ENCODE results near the gene NMT1.

Gene NMT1

GRCh38 chr17:45060797-45061605 is at the start of gene NMT1:
NMT1 (plus strand) TSS chr17:45061317; CDS start chr17:45061330, 13 bp downstream.
- no peaks in the 10 kb centered on the region for H3K27me3 ChIP-seq (replicated peaks; ENCODE audit: control insufficient read depth, insufficient read depth, low read length)
- peak; percentile 96 for DNase-seq (ENCODE audit: extremely low read depth, insufficient read length)
- H3K4me3 ChIP-seq (replicated peaks; ENCODE audit: low read depth, low read length): peak within 1 kb of the TSS; percentile 90
- H3K36me3 ChIP-seq (ENCODE audit: control insufficient read depth, insufficient read depth, low read length): no peaks in the 10 kb centered on the region
- no peak for TF ChIP-seq CTCF (IDR thresholded peaks at IDR 0.05; ENCODE audit: insufficient read depth, low read length, poor library complexity, severe bottlenecking)

- no peak for TF ChIP-seq CTCF (IDR thresholded peaks at IDR 0.05; ENCODE audit: insufficient read depth, low read length, poor library complexity, severe bottlenecking)
- no peaks in the 10 kb centered on the region for H3K36me3 ChIP-seq (ENCODE audit: control insufficient read depth, insufficient read depth, low read length)
Observed at GRCh38 chr17:45011767-45012166, 49.4 kb upstream of the NMT1 start.

GRCh38 chr17:45013021-45013997 is 47.8 kb upstream of the NMT1 start:
- DNase-seq (ENCODE audit: extremely low read depth, insufficient read length): no peak
- Histone ChIP-seq H3K36me3 (ENCODE audit: control insufficient read depth, insufficient read depth, low read length) (no peaks in the 10 kb centered on the region), H3K27me3 (replicated peaks; ENCODE audit: control insufficient read depth, insufficient read depth, low read length) (no peaks in the 10 kb centered on the region), H3K4me3 (replicated peaks; ENCODE audit: low read depth, low read length) (no peak overlapping the region)
- TF ChIP-seq CTCF (IDR thresholded peaks at IDR 0.05; ENCODE audit: insufficient read depth, low read length, poor library complexity, severe bottlenecking): no peak

More at GRCh38 chr17:45011767-45012166, 49.4 kb upstream of the NMT1 start:
- DNase-seq (ENCODE audit: extremely low read depth, insufficient read length): no peak
- no peaks in the 10 kb centered on the region for H3K27me3 ChIP-seq (replicated peaks; ENCODE audit: control insufficient read depth, insufficient read depth, low read length)
- no peak overlapping the region for H3K4me3 ChIP-seq (replicated peaks; ENCODE audit: low read depth, low read length)

- H3K36me3 ChIP-seq (ENCODE audit: control insufficient read depth, insufficient read depth, low read length): no peaks in the 10 kb centered on the region
- no peak for TF ChIP-seq CTCF (IDR thresholded peaks at IDR 0.05; ENCODE audit: insufficient read depth, low read length, poor library complexity, severe bottlenecking)
- peaks cover 2% of the 10 kb centered on the region for H3K27me3 ChIP-seq (replicated peaks; ENCODE audit: control insufficient read depth, insufficient read depth, low read length)
- no peak for DNase-seq (ENCODE audit: extremely low read depth, insufficient read length)
- no peak overlapping the region for H3K4me3 ChIP-seq (replicated peaks; ENCODE audit: low read depth, low read length)
Observed at GRCh38 chr17:45016237-45016636, 44.9 kb upstream of the NMT1 start.

GRCh38 chr17:45016823-45017222 is 44.3 kb upstream of the NMT1 start:
- H3K27me3 ChIP-seq (replicated peaks; ENCODE audit: control insufficient read depth, insufficient read depth, low read length): peaks cover 2% of the 10 kb centered on the region
- no peak overlapping the region for H3K4me3 ChIP-seq (replicated peaks; ENCODE audit: low read depth, low read length)
- no peak for DNase-seq (ENCODE audit: extremely low read depth, insufficient read length)
- TF ChIP-seq CTCF (IDR thresholded peaks at IDR 0.05; ENCODE audit: insufficient read depth, low read length, poor library complexity, severe bottlenecking): peak; percentile 46
- no peaks in the 10 kb centered on the region for H3K36me3 ChIP-seq (ENCODE audit: control insufficient read depth, insufficient read depth, low read length)
